ENCODE measurements around the gene SLC25A26.

Gene SLC25A26

GRCh38 chr3:66326340-66326739, 105.5 kb downstream of the SLC25A26 start:
- DNase-seq (ENCODE audit: low read depth): no peak

GRCh38 chr3:66335671-66336070, 114.9 kb downstream of the SLC25A26 start:
- no peak for DNase-seq (ENCODE audit: low read depth)

- DNase-seq (ENCODE audit: low read depth): no peak
Observed at GRCh38 chr3:66336333-66336766, 115.5 kb downstream of the SLC25A26 start.

- DNase-seq (ENCODE audit: low read depth): no peak
Observed at GRCh38 chr3:66338927-66339326, 118.1 kb downstream of the SLC25A26 start.

- DNase-seq (ENCODE audit: low read depth): no peak
Observed at GRCh38 chr3:66342717-66343356, 122.0 kb downstream of the SLC25A26 start.

GRCh38 chr3:66344391-66344811, 123.6 kb downstream of the SLC25A26 start:
- DNase-seq (ENCODE audit: low read depth): no peak

GRCh38 chr3:66344848-66345578, 124.2 kb downstream of the SLC25A26 start:
- DNase-seq (ENCODE audit: low read depth): no peak

- DNase-seq (ENCODE audit: low read depth): no peak
Observed at GRCh38 chr3:66348704-66349103, 127.9 kb downstream of the SLC25A26 start.

GRCh38 chr3:66350601-66351000, 129.8 kb downstream of the SLC25A26 start:
- no peak for DNase-seq (ENCODE audit: low read depth)

- no peak for DNase-seq (ENCODE audit: low read depth)
Observed at GRCh38 chr3:66353039-66353438, 132.2 kb downstream of the SLC25A26 start.

- DNase-seq (ENCODE audit: low read depth): peak; percentile 58
Observed at GRCh38 chr3:66353530-66353929, 132.7 kb downstream of the SLC25A26 start.

- DNase-seq (ENCODE audit: low read depth): no peak
Observed at GRCh38 chr3:66354001-66354400, 133.2 kb downstream of the SLC25A26 start.

- no peak for DNase-seq (ENCODE audit: low read depth)
Observed at GRCh38 chr3:66355394-66355793, 134.6 kb downstream of the SLC25A26 start.

GRCh38 chr3:66355997-66356396, 135.2 kb downstream of the SLC25A26 start:
- no peak for DNase-seq (ENCODE audit: low read depth)

GRCh38 chr3:66361356-66361755, 140.6 kb downstream of the SLC25A26 start:
- no peak for DNase-seq (ENCODE audit: low read depth)

- DNase-seq (ENCODE audit: low read depth): peak; percentile 86
Observed at GRCh38 chr3:66362541-66362941, 141.7 kb downstream of the SLC25A26 start.

- DNase-seq (ENCODE audit: low read depth): no peak
Observed at GRCh38 chr3:66363148-66363547, 142.3 kb downstream of the SLC25A26 start.

- no peak for DNase-seq (ENCODE audit: low read depth)
Observed at GRCh38 chr3:66365080-66365479, 144.3 kb downstream of the SLC25A26 start.

GRCh38 chr3:66366747-66367146, 145.9 kb downstream of the SLC25A26 start:
- DNase-seq (ENCODE audit: low read depth): no peak

GRCh38 chr3:66367979-66368378, 147.2 kb downstream of the SLC25A26 start:
- DNase-seq (ENCODE audit: low read depth): no peak

GRCh38 chr3:66370179-66370578, 149.4 kb downstream of the SLC25A26 start:
- no peak for DNase-seq (ENCODE audit: low read depth)

- DNase-seq (ENCODE audit: low read depth): no peak
Observed at GRCh38 chr3:66371432-66371831, 150.6 kb downstream of the SLC25A26 start.

GRCh38 chr3:66372681-66373350, 152.0 kb downstream of the SLC25A26 start:
- DNase-seq (ENCODE audit: low read depth): no peak
